Activated B cell treated with CpG ODN at 0.5 μM for 24 hours (primary cell): ENCODE data around the gene MAPK12. TPM values are rescaled to one million over a fixed set of nuclear protein-coding genes. Genes with fewer than 3 reads are reported as not detected.

ENCODE experiments used
- ATAC-seq: fragments of 200-7000 bp; cut with Tn5 transposase; one replicate; pipeline ENCODE4 v1.10.0; 2021; ENCODE audit warnings: low read depth, mild to moderate bottlenecking, moderate library complexity
- CTCF ChIA-PET: fragments of 350-600 bp; sonication (Branson Sonifier 250); formaldehyde crosslinking; loops from one replicate; lab custom pipeline; 2021; ENCODE audit warnings: antibody characterized with exemption; lab: Charles Lee
- POLR2A ChIA-PET: fragments of 350-600 bp; sonication (Branson Sonifier 250); formaldehyde crosslinking; loops from one replicate; lab custom pipeline; 2021; ENCODE audit warnings: antibody characterized with exemption; lab: Charles Lee
- DNase-seq: peaks from one replicate; pipeline ENCODE4 v3.0.0; 2022
- H3K27ac Mint-ChIP-seq: one replicate; pipeline ENCODE4 v1.8.0; 2020; ENCODE audit warnings: mixed read lengths
- H3K27me3 Mint-ChIP-seq: one replicate; pipeline ENCODE4 v1.8.0; 2021; ENCODE audit warnings: mixed read lengths
- H3K36me3 Mint-ChIP-seq: one replicate; pipeline ENCODE4 v1.8.0; 2021; ENCODE audit warnings: low read depth, mixed read lengths
- H3K4me1 Mint-ChIP-seq: one replicate; pipeline ENCODE4 v1.8.0; 2021; ENCODE audit warnings: mixed read lengths
- H3K4me3 Mint-ChIP-seq: one replicate; pipeline ENCODE4 v1.8.0; 2020; ENCODE audit warnings: mild to moderate bottlenecking, mixed read lengths
- H3K9me3 Mint-ChIP-seq: one replicate; pipeline ENCODE4 v1.8.0; 2020; ENCODE audit warnings: mixed read lengths
- CTCF ChIP-seq: fragments of 200-600 bp; IDR thresholded peaks from one replicate; pipeline ENCODE4 v1.8.0; 2022; ENCODE audit warnings: antibody characterized with exemption, mild to moderate bottlenecking
- intact Hi-C: fragments of 100-400 bp; cut with micrococcal nuclease; formaldehyde crosslinking; loops from one replicate; pipeline ENCODE4 v1.15.1; 2024
- total RNA-seq: library from RNA; stranded (reverse); gene quantifications from 2 replicates; pipeline ENCODE4 v1.2.3, GENCODE V29; 2022

MAPK12 gene
- total RNA-seq, 1 donor from 2014 or later: 4.4 TPM

GRCh38 chr22:50250555-50251476, 10.7 kb downstream of the MAPK12 start, which contains the start of gene HDAC10:
Gene HDAC10 (minus strand): TSS chr22:50251265. CDS start chr22:50251032, 233 bp downstream.
- Mint-ChIP-seq H3K9me3 (no peaks in the 10 kb centered on the region), H3K4me1 (peaks cover 25% of the 10 kb centered on the region), H3K4me3 (peak within 1 kb of the TSS; percentile 84), H3K27ac (peak within 1 kb of the TSS; percentile 4), H3K27me3 (no peaks in the 10 kb centered on the region), H3K36me3 (peaks cover 16% of the 10 kb centered on the region)
- CTCF ChIA-PET: interaction anchor here (0.7 to 4.0 kb wide), 11 partner anchors 9 to 370 kb away, joined by 3 to 39 read pairs (median 7); partner anchors contain the start of genes DENND6B and SCO2
- POLR2A ChIA-PET: interaction anchor here (0.5 to 3.0 kb wide), 23 partner anchors 7 to 370 kb away, joined by 3 to 17 read pairs (median 5); partner anchors contain the start of genes LMF2, MAPK12, NCAPH2 and SCO2
- ATAC-seq (peak; percentile 82), DNase-seq (peak; percentile 76)
- no peak for TF ChIP-seq CTCF
- intact Hi-C loops: no loop called here

GRCh38 chr22:50250249-50250554, 11.3 kb downstream of the MAPK12 start:
- CTCF ChIA-PET: interaction anchor here (0.9 to 4.0 kb wide), 8 partner anchors 9 to 371 kb away, joined by 3 to 39 read pairs (median 12); partner anchors contain the start of genes DENND6B and SCO2
- no peaks in the 10 kb centered on the region for H3K9me3 Mint-ChIP-seq
- ATAC-seq (no peak), DNase-seq (no peak)
- peaks cover 16% of the 10 kb centered on the region for H3K36me3 Mint-ChIP-seq
- no peak for TF ChIP-seq CTCF
- H3K4me3 Mint-ChIP-seq: peak overlapping the region; percentile 84
- POLR2A ChIA-PET: interaction anchor here (0.7 to 3.0 kb wide), 10 partner anchors 11 to 371 kb away, joined by 3 to 17 read pairs (median 6); partner anchors contain the start of genes LMF2, MAPK12 and NCAPH2
- no peak overlapping the region for H3K27ac Mint-ChIP-seq
- peaks cover 29% of the 10 kb centered on the region for H3K4me1 Mint-ChIP-seq
- no peaks in the 10 kb centered on the region for H3K27me3 Mint-ChIP-seq
- intact Hi-C loops: no loop called here

- ChIA-PET POLR2A (interaction anchor here (0.7 to 3.0 kb wide), 5 partner anchors 12 to 74 kb away, joined by 3 to 17 read pairs (median 6); partner anchors contain the start of gene MAPK12), CTCF (interaction anchor here (2.0 to 4.0 kb wide), 5 partner anchors 8 to 372 kb away, joined by 6 to 39 read pairs (median 15); partner anchors contain the start of gene DENND6B)
- Mint-ChIP-seq H3K27me3 (no peaks in the 10 kb centered on the region), H3K9me3 (no peaks in the 10 kb centered on the region), H3K4me1 (peaks cover 32% of the 10 kb centered on the region), H3K36me3 (peaks cover 21% of the 10 kb centered on the region), H3K27ac (no peak overlapping the region), H3K4me3 (peak overlapping the region; percentile 84)
- intact Hi-C loops: loop anchor here (10.0 kb wide), 1 partner anchor 225 kb away; the partner anchor contains the start of gene SBF1
- DNase-seq: no peak
- no peak for TF ChIP-seq CTCF
- ATAC-seq: no peak
Measured at GRCh38 chr22:50249341-50250248, 11.9 kb downstream of the MAPK12 start.

GRCh38 chr22:50248196-50249081, 13.0 kb downstream of the MAPK12 start:
- ChIA-PET CTCF (no interaction called here), POLR2A (interaction anchor here (0.5 to 0.6 kb wide), 2 partner anchors 48 to 243 kb away, joined by 3 read pairs; no protein-coding TSS in a partner anchor)
- no peaks in the 10 kb centered on the region for H3K9me3 Mint-ChIP-seq
- H3K4me1 Mint-ChIP-seq: peaks cover 41% of the 10 kb centered on the region
- no peak overlapping the region for H3K4me3 Mint-ChIP-seq
- H3K27me3 Mint-ChIP-seq: no peaks in the 10 kb centered on the region
- no peak for DNase-seq
- intact Hi-C loops: loop anchor here (10.0 kb wide), 1 partner anchor 226 kb away; the partner anchor contains the start of gene SBF1
- TF ChIP-seq CTCF: no peak
- ATAC-seq: no peak
- peaks cover 23% of the 10 kb centered on the region for H3K36me3 Mint-ChIP-seq
- H3K27ac Mint-ChIP-seq: peak overlapping the region; percentile 66
